Activated naive CD4-positive, alpha-beta T cell treated with anti-CD3 and anti-CD28 coated beads, Interleukin-2, amount 50 U/mL, for 16 hours (primary cell): ENCODE results near the gene C11orf86.
"Not testable (repeated sequence)": the region's sequence is repeated elsewhere in the genome, so short reads cannot be mapped to it uniquely, and the experiment has no call there.

Source experiments
- DNase-seq: peaks from one replicate; pipeline ENCODE4 v3.0.0-alpha.2; 2020

The C11orf86 gene

GRCh38 chr11:66974724-66975404 lies at the start of gene C11orf86:
Gene C11orf86, plus strand, starts transcription at chr11:66975304. Its CDS starts 59 bp downstream, at chr11:66975363.
- no peak for DNase-seq

DNA sequence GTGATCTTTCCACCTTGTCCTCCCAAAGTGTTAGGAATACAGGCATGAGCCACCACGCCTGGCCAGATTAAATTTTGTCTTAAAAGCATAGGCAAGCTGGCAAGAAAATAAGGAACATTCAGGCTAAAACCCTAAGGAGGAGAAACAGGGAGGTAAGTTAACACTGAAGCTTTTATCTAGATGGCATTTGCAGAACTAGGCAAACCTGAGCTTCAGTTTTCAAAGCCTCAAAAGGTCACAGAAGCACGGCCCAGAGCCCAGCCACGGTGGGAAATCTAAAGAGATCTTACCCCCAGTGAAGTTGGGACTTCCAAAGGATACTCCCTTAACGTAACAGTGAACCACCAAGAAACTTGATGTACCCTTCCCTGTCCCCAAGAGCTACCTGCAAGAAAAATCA lies 45.4 kb upstream of the C11orf86 start:
- no peak for DNase-seq

GRCh38 chr11:66932543-66932942 lies 42.6 kb upstream of the C11orf86 start:
- no peak for DNase-seq

DNA sequence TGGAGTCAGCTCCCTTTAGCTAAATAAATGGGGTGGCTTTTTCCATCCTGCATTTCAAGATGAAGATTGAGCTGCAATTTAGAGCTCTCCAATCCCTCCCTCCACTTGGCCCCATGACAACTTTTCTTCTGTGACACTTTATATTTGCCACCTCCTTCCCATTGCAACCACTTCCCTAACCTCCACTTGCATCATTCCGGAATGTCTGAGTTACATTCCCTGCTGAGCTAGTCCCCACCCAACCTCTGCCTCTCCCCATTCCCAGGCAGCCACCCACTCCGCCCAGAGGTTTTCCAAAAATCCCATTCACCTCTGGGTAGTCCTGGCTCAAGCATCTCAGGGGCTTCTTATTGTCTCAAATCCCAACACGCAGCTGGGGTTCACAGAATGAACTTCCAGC lies 41.6 kb upstream of the C11orf86 start:
- DNase-seq, result no peak

DNA sequence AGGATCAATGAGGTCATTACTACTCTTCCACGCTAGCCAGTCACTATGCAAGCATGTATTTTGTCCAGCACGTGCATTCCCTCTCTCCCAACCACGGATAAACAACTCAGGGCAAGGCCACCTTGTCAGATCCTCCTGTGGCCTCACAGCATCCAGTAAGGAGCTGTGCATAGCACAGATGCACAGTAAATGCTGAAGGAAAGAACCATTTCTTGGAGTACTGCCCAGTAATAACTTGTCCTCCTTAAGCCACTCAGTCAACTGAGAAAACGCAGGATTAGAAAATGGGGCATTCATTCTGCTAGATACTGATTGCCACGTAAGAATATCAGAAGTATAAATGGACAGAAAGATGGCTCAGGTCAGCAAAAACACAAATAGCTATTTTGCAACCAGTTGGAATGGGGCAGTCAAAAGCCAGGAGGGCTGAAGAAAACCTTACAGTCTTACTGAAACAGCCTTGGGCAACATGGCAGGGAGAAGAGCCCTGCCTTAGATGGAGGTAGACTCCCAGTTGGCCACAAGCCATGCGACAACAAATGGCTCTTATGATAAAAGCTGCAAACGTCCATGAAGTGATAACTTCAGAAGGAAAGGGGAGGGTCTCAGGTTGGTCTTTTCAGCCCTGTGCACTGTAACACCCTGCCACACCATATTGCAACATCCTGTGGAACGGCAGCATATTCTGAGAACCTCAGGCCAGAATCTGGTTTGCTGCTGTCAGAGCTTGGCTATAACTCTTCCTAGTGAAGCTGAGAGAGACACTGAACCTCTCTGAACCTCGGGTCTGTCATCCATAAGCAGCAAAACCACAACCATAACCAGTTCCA lies 39.9 kb upstream of the C11orf86 start:
- no peak for DNase-seq

DNA sequence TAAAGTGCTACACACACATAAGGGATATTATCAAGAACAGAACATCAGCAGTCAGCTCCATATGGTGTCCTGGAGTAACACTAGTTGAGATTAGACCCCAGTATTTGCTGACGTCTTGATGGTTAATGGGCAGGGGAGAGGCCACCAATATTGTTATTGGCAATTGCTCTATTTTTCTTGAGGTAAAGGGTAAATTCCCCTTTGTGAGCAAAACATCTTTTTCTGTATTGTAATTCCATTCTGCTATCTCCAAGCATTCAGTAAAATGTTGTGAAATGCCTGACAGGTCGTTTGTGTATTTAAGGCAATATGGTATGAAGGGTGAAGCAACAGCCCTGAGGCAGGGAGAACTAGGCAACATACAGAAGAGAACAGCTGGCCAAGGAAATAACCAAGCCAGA lies 38.8 kb upstream of the C11orf86 start:
- no peak for DNase-seq

DNA sequence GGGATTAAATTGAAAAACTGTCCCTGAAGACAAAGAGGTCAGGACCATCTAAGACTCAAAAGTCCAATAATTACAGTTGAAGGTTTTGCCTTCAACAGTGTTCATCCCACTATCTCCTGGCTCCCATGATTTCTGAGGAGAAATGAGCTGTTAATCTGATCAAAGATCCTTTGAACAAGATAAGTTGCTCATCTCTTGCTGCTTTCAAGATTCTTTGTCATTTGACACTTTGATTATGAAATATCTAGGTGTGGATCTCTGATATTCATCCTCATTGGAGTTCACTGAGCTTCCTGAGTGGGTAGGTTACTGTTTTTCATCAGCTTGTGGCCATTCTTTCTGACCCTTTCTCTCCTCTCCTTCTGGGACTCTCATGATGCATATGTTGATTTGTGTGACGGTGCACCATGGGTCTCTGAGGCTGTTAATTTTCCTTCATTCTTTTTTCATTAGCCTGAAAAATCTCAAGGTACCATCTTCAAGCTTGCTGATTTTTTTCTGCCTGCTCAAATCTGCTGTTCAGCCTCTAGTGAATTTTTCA lies 37.8 kb upstream of the C11orf86 start:
- no peak for DNase-seq

GRCh38 chr11:66938582-66939135 lies 36.4 kb upstream of the C11orf86 start:
- no peak for DNase-seq

DNA sequence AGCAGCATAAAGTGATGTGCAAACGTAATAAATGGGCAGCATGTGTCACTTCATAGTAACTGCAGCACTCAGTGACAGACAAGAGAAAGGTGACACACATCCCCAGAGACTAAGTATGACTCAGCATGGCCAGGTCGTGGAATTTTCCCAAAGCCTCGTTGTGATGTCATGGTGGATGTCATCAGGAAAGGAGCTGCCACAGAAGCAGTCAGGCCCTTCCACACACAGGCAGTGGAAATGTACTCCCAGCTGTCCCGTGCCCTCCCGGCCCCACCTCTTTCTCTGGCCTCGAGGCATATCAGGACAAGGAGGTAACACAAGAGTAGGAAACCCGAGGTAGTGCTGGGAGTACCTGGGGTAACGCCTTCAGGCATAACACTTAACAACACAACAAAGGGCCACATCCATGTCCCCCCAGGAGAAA lies 25.0 kb upstream of the C11orf86 start:
- DNase-seq, result no peak

- DNase-seq, result no peak
These were observed 24.0 kb upstream of the C11orf86 start for GRCh38 chr11:66951135-66951534.

GRCh38 chr11:66951927-66952337 lies 23.2 kb upstream of the C11orf86 start:
- DNase-seq, result no peak

DNA sequence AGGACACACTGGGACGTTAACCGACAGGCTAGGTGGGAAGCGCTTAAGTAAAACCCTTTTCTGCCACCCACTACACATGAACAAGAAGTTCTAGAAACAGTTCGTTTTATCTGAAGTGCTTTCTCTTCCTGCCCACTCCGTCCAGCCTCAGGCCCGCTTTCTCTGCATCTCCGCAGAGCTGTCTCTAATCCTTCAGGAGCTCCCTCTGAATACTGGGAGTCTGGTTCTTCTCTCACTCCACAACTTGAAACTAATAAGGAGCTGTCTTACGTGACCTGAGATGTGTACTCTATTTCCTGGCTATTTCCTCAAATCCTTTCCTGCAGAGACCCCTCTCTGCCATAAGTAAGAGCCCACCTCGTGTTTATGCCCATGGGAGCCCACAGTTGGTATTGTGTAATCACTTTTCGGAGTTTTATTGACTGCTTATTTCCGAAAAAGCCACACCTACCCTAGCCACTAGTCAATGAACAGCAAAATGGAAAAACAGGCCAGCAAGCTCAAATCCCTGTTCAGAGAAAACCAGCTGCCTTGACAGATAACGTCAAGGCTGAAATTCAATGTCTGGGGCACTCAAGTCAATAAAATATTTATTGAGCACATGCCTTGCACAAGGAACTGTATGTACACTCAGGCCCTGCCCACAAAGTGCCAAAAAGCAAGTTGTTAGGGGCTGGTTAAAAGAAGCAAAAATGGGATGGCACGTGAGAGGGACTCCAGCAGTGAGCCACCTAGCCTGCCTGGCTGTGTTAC lies 21.8 kb upstream of the C11orf86 start:
- no peak for DNase-seq

DNA sequence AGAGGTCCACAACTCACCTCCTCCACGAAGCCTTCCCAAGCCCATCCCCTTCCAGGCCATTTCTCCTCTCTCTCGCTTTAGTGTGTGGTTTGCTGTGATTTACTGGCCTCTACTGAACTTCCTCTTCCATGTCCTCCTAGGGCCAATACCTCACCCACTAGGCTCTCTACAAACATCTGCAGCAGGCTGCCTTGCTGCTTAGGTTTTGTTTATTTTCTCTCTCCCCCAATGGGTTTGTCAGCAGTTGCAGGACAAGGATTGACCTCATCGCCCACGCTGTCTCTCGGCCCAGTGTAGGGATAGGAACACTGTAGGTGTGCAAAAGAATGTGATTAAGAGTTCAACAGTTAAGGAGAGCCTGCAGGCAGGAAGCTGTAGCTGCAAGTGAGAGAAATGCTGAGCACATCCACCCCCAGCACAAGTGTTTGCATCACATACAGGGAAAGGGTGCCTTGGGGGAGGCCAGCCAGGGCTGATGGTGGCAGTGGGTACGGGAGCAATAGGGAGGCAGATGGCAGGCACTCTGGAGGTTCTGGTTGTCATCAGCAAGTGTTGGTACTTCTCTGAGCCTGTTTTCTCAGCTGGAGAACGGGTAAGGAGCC lies 18.3 kb upstream of the C11orf86 start:
- DNase-seq, result no peak

DNA sequence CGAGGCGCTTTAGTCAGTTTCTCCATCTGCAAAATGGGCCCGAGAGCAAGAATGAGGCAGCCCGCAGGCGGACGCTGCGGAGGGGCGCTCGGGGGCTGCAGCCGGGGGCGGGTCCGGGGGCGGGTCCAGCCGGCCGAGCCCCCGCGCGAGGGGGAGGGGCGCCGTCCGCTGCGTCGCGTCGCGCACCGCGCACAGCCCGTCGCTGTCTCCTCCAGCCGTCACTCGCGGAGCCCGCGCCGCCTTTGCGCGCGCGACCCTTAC lies 17.2 kb upstream of the C11orf86 start:
- DNase-seq, result no peak

- peak; percentile 98 for DNase-seq
These were observed 16.7 kb upstream of the C11orf86 start, which contains the start of gene PC for GRCh38 chr11:66958232-66958955. Gene PC, minus strand, starts transcription at chr11:66958383. Its CDS starts 86,224 bp downstream, at chr11:66872159.

DNA sequence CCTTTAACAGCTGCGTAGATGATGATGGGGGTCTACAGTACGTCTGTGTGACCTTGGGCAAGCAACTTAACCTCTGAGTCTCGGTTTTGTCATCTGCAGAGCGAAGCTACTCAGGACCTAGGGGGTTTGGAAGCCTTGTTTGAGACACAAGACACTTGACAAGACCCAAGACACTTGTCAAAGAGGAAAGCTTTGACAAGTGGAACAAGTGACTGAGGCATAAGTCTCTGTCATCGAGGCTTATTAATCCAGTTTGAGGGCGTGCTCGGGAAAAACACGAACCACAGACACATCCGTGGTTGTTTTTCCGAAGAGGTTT lies 16.2 kb upstream of the C11orf86 start:
- DNase-seq, result no peak

- DNase-seq, result not testable (repeated sequence)
These were observed 13.4 kb upstream of the C11orf86 start for GRCh38 chr11:66961691-66962213.

DNA sequence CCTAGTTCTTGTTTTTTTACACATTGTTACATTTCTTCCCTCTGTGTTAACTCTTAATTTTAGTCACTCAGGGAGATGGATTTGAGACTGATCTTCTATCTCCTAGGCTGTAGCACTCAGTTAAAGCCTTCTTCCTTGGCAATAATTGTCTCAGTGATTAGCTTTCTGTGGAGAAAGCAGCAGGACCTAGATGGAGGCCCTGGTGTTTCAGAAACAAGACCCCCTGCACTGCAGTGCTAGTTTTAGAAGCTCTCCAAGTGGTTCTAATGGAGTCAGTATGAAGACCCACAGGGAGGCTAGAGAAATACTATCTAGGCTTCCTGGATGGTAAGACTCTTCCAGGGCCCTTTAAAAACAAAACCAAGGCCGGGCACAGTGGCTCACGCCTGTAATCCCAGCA lies 12.9 kb upstream of the C11orf86 start:
- no peak for DNase-seq

- no peak for DNase-seq
These were observed 12.3 kb upstream of the C11orf86 start for GRCh38 chr11:66962801-66963200.

- no peak for DNase-seq
These were observed 10.6 kb upstream of the C11orf86 start for GRCh38 chr11:66964495-66964894.

- no peak for DNase-seq
These were observed 8.8 kb upstream of the C11orf86 start for GRCh38 chr11:66966351-66966750.
